Ectodermal cell (in vitro differentiated cells): ENCODE data around the gene MT1E. TPM values are rescaled to one million over a fixed set of nuclear protein-coding genes. Genes with fewer than 3 reads are reported as not detected.
"Not testable (repeated sequence)": the region's sequence is repeated elsewhere in the genome, so short reads cannot be mapped to it uniquely, and the experiment has no call there.

ENCODE experiments used
- H3K27ac ChIP-seq: 2 replicates; pipeline ENCODE4 v1.7.0; 2013; ENCODE audit warnings: mild to moderate bottlenecking, low read depth, low read length; ENCODE audit not compliant: insufficient read depth, poor library complexity, severe bottlenecking
- H3K27me3 ChIP-seq: 2 replicates; pipeline ENCODE4 v1.7.0; 2013; ENCODE audit warnings: mild to moderate bottlenecking, low read length; ENCODE audit not compliant: insufficient read depth, control insufficient read depth, poor library complexity, severe bottlenecking
- H3K36me3 ChIP-seq: one replicate; pipeline ENCODE4 v1.7.0; 2013; ENCODE audit warnings: low read length; ENCODE audit not compliant: control insufficient read depth, insufficient read depth
- H3K4me1 ChIP-seq: one replicate; pipeline ENCODE4 v1.7.0; 2013; ENCODE audit warnings: low read length; ENCODE audit not compliant: control insufficient read depth, insufficient read depth
- H3K4me3 ChIP-seq: 2 replicates; pipeline ENCODE4 v1.7.0; 2013; ENCODE audit warnings: low read depth, low read length, control low read depth; ENCODE audit not compliant: insufficient read depth
- H3K9me3 ChIP-seq: 2 replicates; pipeline ENCODE4 v1.7.0; 2013; ENCODE audit warnings: mild to moderate bottlenecking, low read length, moderate library complexity; ENCODE audit not compliant: control insufficient read depth
- WGBS, 2 experiments: methylation state at CpG; one replicate each; pipeline ENCODE4 v1.1.7; 2013; ENCODE audit warnings: missing lambda C conversion rate in 2 of 2; 5-methylcytosine and 5-hydroxymethylcytosine counted together
- polyA plus RNA-seq, 4 experiments: library from polyadenylated mRNA; stranded (reverse); fragments of 50-300 nt; gene quantifications; one replicate each; pipeline ENCODE4 v1.2.3, GENCODE V29; 2013

Gene MT1E
- polyA plus RNA-seq (2013, experiment 1 of 4): 8.1 TPM
- 1.0 TPM for polyA plus RNA-seq (2013, experiment 2 of 4)
- polyA plus RNA-seq (2013, experiment 3 of 4): 1.8 TPM
- 5.6 TPM for polyA plus RNA-seq (2013, experiment 4 of 4)

- H3K4me1 ChIP-seq: no peaks in the 10 kb centered on the region
- no peak within 1 kb of the TSS for H3K27ac ChIP-seq
- no peaks in the 10 kb centered on the region for H3K9me3 ChIP-seq
- 2 to 3% methylated on average over 62 of the region's 62 CpGs for WGBS, 2 experiments
- peak within 1 kb of the TSS; percentile 33 for H3K4me3 ChIP-seq
- no peaks in the 10 kb centered on the region for H3K36me3 ChIP-seq
- peaks cover 78% of the 10 kb centered on the region for H3K27me3 ChIP-seq
These were observed at the start of gene MT1E for GRCh38 chr16:56625140-56625942. MT1E (plus strand) TSS chr16:56625781; CDS start chr16:56625852, 71 bp downstream.

GRCh38 chr16:56576585-56577299, 48.8 kb upstream of the MT1E start:
- Histone ChIP-seq H3K36me3 (no peaks in the 10 kb centered on the region), H3K27ac (no peak overlapping the region), H3K4me3 (no peak overlapping the region), H3K4me1 (no peaks in the 10 kb centered on the region), H3K9me3 (no peaks in the 10 kb centered on the region), H3K27me3 (no peaks in the 10 kb centered on the region)
- WGBS, 2 experiments: 38 to 43% methylated on average over 8 of the region's 8 CpGs

- H3K4me3 ChIP-seq: no peak overlapping the region
- H3K27me3 ChIP-seq: no peaks in the 10 kb centered on the region
- no peak overlapping the region for H3K27ac ChIP-seq
- H3K9me3 ChIP-seq: no peaks in the 10 kb centered on the region
- H3K36me3 ChIP-seq: no peaks in the 10 kb centered on the region
- WGBS, 2 experiments: 79 to 82% methylated on average over 4 of the region's 4 CpGs
- H3K4me1 ChIP-seq: no peaks in the 10 kb centered on the region
These were observed 48.3 kb upstream of the MT1E start for GRCh38 chr16:56577300-56577625.

- Histone ChIP-seq H3K9me3 (no peaks in the 10 kb centered on the region), H3K27me3 (peaks cover 3% of the 10 kb centered on the region), H3K4me3 (no peak overlapping the region), H3K36me3 (no peaks in the 10 kb centered on the region), H3K4me1 (no peaks in the 10 kb centered on the region), H3K27ac (no peak overlapping the region)
- 85 to 86% methylated on average over 6 of the region's 6 CpGs for WGBS, 2 experiments
These were observed 45.1 kb upstream of the MT1E start for GRCh38 chr16:56580391-56581048.

- H3K9me3 ChIP-seq, H3K27ac ChIP-seq, H3K4me1 ChIP-seq, H3K4me3 ChIP-seq, H3K36me3 ChIP-seq: not testable (repeated sequence)
- H3K27me3 ChIP-seq: peaks cover 22% of the 10 kb centered on the region
- WGBS, 2 experiments: 96 to 100% methylated on average over 2 of the region's 2 CpGs
These were observed 42.7 kb upstream of the MT1E start for GRCh38 chr16:56582911-56583310.

- no peak overlapping the region for H3K27ac ChIP-seq
- 83 to 87% methylated on average over 11 of the region's 11 CpGs for WGBS, 2 experiments
- H3K4me3 ChIP-seq: no peak overlapping the region
- H3K27me3 ChIP-seq: peaks cover 29% of the 10 kb centered on the region
- no peaks in the 10 kb centered on the region for H3K9me3 ChIP-seq
- H3K4me1 ChIP-seq: no peaks in the 10 kb centered on the region
- H3K36me3 ChIP-seq: no peaks in the 10 kb centered on the region
These were observed 42.0 kb upstream of the MT1E start for GRCh38 chr16:56583351-56584168.

DNA sequence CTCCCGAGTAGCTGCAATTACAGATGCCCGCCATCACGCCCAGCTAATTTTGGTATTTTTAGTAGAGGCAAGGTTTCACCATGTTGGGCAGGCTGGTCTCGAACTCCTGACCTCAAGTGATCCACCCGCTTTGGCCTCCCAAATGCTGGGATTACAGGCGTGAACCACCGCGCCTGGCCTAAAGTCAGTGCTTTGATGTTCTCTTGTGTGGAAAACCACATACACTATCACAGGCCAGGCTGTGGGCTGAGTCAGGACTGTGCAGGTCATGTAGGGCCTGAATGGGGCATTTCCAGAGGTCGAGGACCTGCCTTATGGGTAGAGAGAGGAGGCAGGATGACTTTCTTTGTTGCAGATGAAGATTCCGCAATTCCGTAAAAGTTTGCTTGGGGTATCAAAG, 41.3 kb upstream of the MT1E start:
- WGBS, 2 experiments: 89% methylated on average over 11 of the region's 11 CpGs
- H3K4me1 ChIP-seq: no peaks in the 10 kb centered on the region
- H3K9me3 ChIP-seq: no peaks in the 10 kb centered on the region
- H3K36me3 ChIP-seq: no peaks in the 10 kb centered on the region
- no peak overlapping the region for H3K4me3 ChIP-seq
- peaks cover 36% of the 10 kb centered on the region for H3K27me3 ChIP-seq
- H3K27ac ChIP-seq: no peak overlapping the region

- Histone ChIP-seq H3K4me3 (peak overlapping the region; percentile 39), H3K4me1 (peaks cover 4% of the 10 kb centered on the region), H3K9me3 (no peaks in the 10 kb centered on the region), H3K36me3 (no peaks in the 10 kb centered on the region), H3K27ac (no peak overlapping the region), H3K27me3 (peaks cover 68% of the 10 kb centered on the region)
- WGBS, 2 experiments: 49 to 56% methylated on average over 9 of the region's 9 CpGs
These were observed 36.8 kb upstream of the MT1E start for GRCh38 chr16:56588781-56589140.

DNA sequence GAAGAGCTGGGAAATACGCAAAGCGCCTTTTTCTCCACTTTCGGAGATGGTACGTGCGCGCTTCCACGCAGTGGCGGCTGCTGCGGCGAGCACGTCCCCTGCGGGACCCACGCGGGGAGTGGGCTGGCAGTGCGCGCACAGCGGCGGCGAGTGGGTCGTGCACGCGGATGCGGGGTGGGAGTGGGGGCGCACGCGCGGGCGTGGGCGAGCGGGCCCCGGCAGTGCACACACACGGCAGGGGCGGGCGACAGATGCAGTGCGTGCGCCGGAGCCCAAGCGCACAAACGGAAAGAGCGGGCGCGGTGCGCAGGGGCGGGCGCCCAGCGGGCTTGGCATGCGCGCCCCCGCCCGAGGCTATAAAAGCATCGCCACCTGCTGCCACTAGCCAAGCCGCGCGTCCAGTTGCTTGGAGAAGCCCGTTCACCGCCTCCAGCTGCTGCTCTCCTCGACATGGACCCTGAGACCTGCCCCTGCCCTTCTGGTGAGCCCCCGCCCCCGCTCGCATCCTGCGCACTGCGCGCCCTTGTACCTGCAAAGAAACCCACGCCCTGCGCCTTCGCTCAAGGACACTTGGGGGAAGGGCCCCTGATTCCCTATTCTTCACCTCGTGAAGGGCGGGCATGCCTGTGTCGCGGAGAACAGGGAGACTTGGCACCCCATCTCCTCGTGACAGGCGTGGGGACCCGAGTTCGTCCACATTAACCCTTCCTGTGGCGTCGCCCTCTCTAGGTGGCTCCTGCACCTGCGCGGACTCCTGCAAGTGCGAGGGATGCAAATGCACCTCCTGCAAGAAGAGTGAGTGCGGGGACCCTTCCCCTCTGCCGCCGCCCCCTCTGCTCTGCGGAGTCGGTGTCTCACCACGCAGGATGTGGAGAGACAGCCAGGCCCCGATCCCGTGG, 36.2 kb upstream of the MT1E start, which contains the start of gene MT3:
Gene MT3, plus strand, starts transcription at position 388 of the 899 bp plus-strand sequence. Its CDS starts 63 bp downstream, at position 451.
- H3K4me3 ChIP-seq: peak within 1 kb of the TSS; percentile 39

More for the DNA sequence above, 36.2 kb upstream of the MT1E start, which contains the start of gene MT3:
- 7% methylated on average over 87 of the region's 87 CpGs for WGBS, 2 experiments
- Histone ChIP-seq H3K27me3 (peaks cover 68% of the 10 kb centered on the region), H3K27ac (no peak within 1 kb of the TSS), H3K9me3 (no peaks in the 10 kb centered on the region), H3K4me1 (peaks cover 4% of the 10 kb centered on the region), H3K36me3 (no peaks in the 10 kb centered on the region)
